K562 (cell line): Measurements from ENCODE around the gene NANS. TPM values are rescaled to one million over a fixed set of nuclear protein-coding genes. Genes with fewer than 3 reads are reported as not detected.

Experiments
- ATAC-seq: fragments of 200-7000 bp; cut with Tn5 transposase; 3 replicates; pipeline ENCODE4 v1.9.1; 2020; ENCODE audit warnings: moderate library complexity
- BruUV-seq: library from RNA; stranded (reverse); fragments of 400-500 nt; replicated peaks from 2 replicates; lab custom pipeline; 2021; lab: Mats Ljungman, UMichigan
- CTCF ChIA-PET: fragments of 300-600 bp; formaldehyde crosslinking; extraction: SDS; loops from one replicate; lab custom pipeline; 2021; ENCODE audit warnings: low intra/inter-chr PET ratio; lab: Yijun Ruan, JAX
- POLR2A ChIA-PET: fragments of 300-600, 350-650 bp; sonication (Branson Sonifier 250); formaldehyde crosslinking; extraction: SDS; loops from one replicate; lab custom pipeline; 2021; ENCODE audit warnings: antibody characterized with exemption, inconsistent platforms; lab: Yijun Ruan, JAX
- DNase-seq, 4 experiments: peaks; one replicate each; pipeline versions ENCODE4 v3.0.0 to v3.0.0-alpha.2; 2011 to 2018; ENCODE audit warnings: low spot score in 3 of 4, mixed read lengths in 3 of 4; ENCODE audit errors: extremely low read depth in 1 of 4
- FAIRE-seq: peaks from 2 replicates; lab custom pipeline; 2011; peaks lifted over from hg19 to GRCh38; lab: Jason Lieb, UNC
- H2AFZ ChIP-seq: 2 replicates; pipeline ENCODE4 v1.6.0; 2011; ENCODE audit warnings: low read depth, low read length, control low read depth, inconsistent platforms
- H3K27ac ChIP-seq: fragments of 200-600 bp; 3 replicates; pipeline ENCODE4 v1.8.0; 2011; ENCODE audit warnings: low read depth, mild to moderate bottlenecking, control low read depth, inconsistent platforms, low read length, moderate library complexity, mixed read lengths; ENCODE audit errors: extremely low read depth
- H3K27me3 ChIP-seq, 2 experiments: fragments of 300-600 bp in 1 of 2; 2 replicates in 1 of 2; 3 replicates in 1 of 2; pipeline versions ENCODE4 v1.6.0 to v1.8.0; 2011; ENCODE audit warnings: inconsistent platforms in 2 of 2, low read length in 2 of 2, mild to moderate bottlenecking in 1 of 2, mixed read lengths in 1 of 2, moderate library complexity in 1 of 2; ENCODE audit not compliant: control insufficient read depth in 2 of 2, insufficient read depth in 2 of 2
- H3K36me3 ChIP-seq: fragments of 300-600 bp; 3 replicates; pipeline ENCODE4 v1.8.0; 2011; ENCODE audit warnings: mild to moderate bottlenecking, low read length, inconsistent platforms; ENCODE audit not compliant: control insufficient read depth, insufficient read depth
- H3K4me1 ChIP-seq, 2 experiments: fragments of 200-600 bp in 1 of 2; replicated peaks in 1 of 2; 2 replicates in 1 of 2; 3 replicates in 1 of 2; pipeline versions ENCODE4 v1.5.1 to v1.8.0; 2011; ENCODE audit warnings: inconsistent platforms in 2 of 2, low read length in 2 of 2, mild to moderate bottlenecking in 1 of 2, mixed read lengths in 1 of 2, moderate library complexity in 1 of 2; ENCODE audit not compliant: control insufficient read depth in 2 of 2, insufficient read depth in 2 of 2
- H3K4me2 ChIP-seq: 2 replicates; pipeline ENCODE4 v1.6.1; 2011; ENCODE audit warnings: low read length, control low read depth, inconsistent platforms, mixed read lengths; ENCODE audit not compliant: insufficient read depth
- H3K4me3 ChIP-seq: fragments of 200-600 bp; sonication (generic), shearing (Covaris generic); 2 replicates; pipeline ENCODE4 v1.5.1; 2016; ENCODE audit warnings: control low read depth, inconsistent platforms
- H3K79me2 ChIP-seq: fragments of 200-600 bp; 3 replicates; pipeline ENCODE4 v1.8.0; 2011; ENCODE audit warnings: low read length, inconsistent platforms; ENCODE audit not compliant: control insufficient read depth, insufficient read depth
- H3K9ac ChIP-seq, 2 experiments: 2 replicates each; pipeline versions ENCODE4 v1.6.0 to v1.6.1; 2011; ENCODE audit warnings: low read depth in 2 of 2, low read length in 2 of 2, control low read depth in 1 of 2, inconsistent platforms in 1 of 2, mild to moderate bottlenecking in 1 of 2, mixed read lengths in 1 of 2; ENCODE audit not compliant: insufficient read depth in 1 of 2
- H3K9me1 ChIP-seq: one replicate; pipeline ENCODE4 v1.6.0; 2011; ENCODE audit warnings: inconsistent platforms, mild to moderate bottlenecking, low read length, moderate library complexity; ENCODE audit not compliant: control insufficient read depth, insufficient read depth
- H3K9me3 ChIP-seq: replicated peaks from 2 replicates; pipeline ENCODE4 v1.5.1; 2011; ENCODE audit warnings: low read depth, low read length, inconsistent platforms; ENCODE audit not compliant: control insufficient read depth, insufficient read depth
- H4K20me1 ChIP-seq: replicated peaks from 2 replicates; pipeline ENCODE4 v1.6.1; 2011; ENCODE audit warnings: low read length, inconsistent platforms, mixed read lengths; ENCODE audit not compliant: control insufficient read depth, insufficient read depth
- EP400 ChIP-seq: fragments of 450-650 bp; IDR thresholded peaks from 2 replicates; pipeline ENCODE4 v1.6.1; 2017; ENCODE audit warnings: antibody characterized with exemption, mild to moderate bottlenecking, moderate library complexity
- PURB ChIP-seq: sonication (generic); formaldehyde crosslinking; IDR thresholded peaks from 2 replicates; pipeline ENCODE4 v1.9.0; 2021; ENCODE audit warnings: low read depth, mild to moderate bottlenecking, missing genetic modification reagents
- SETDB1 ChIP-seq: IDR thresholded peaks from one replicate; pipeline ENCODE4 v1.6.1; 2012; ENCODE audit warnings: low read length, control low read depth, inconsistent platforms
- SIN3A ChIP-seq, 2 experiments: fragments of 150-350 bp in 1 of 2; IDR thresholded peaks; 2 replicates each; pipeline ENCODE4 v1.6.1; 2011 to 2016; ENCODE audit warnings: borderline replicate concordance in 2 of 2, low read depth in 2 of 2, low read length in 2 of 2, mild to moderate bottlenecking in 2 of 2, moderate library complexity in 2 of 2; ENCODE audit not compliant: control insufficient read depth in 1 of 2
- ZFP36 ChIP-seq: fragments of 150-350 bp; IDR thresholded peaks from 2 replicates; pipeline ENCODE4 v1.6.1; 2018; ENCODE audit warnings: low read length, low read depth; ENCODE audit not compliant: partially characterized antibody
- ZNF146 ChIP-seq: IDR thresholded peaks from one replicate; pipeline ENCODE4 v1.6.1; 2018; ENCODE audit warnings: missing compliant biosample characterization; ENCODE audit not compliant: unreplicated experiment
- ZNF41 ChIP-seq: fragments of 250-450 bp; sonication (Bioruptor Pico); conservative IDR thresholded peaks from 2 replicates; pipeline ENCODE4 v1.4.0; 2020; ENCODE audit warnings: mild to moderate bottlenecking
- WGBS: fragments of 100-300 bp; shearing (Covaris generic); methylation state at CpG from one replicate; pipeline ENCODE4 v1.1.6; 2016; ENCODE audit warnings: low coverage, mixed read lengths; ENCODE audit not compliant: insufficient coverage; ENCODE audit errors: missing lambda C conversion rate; 5-methylcytosine and 5-hydroxymethylcytosine counted together
- in situ Hi-C: fragments of 300-500 bp; cut with MboI; formaldehyde crosslinking; loops from 4 replicates; pipeline ENCODE4 v1.15.0; 2018; ENCODE audit warnings: inconsistent platforms, mixed read lengths
- intact Hi-C: fragments of 100-400 bp; cut with micrococcal nuclease; formaldehyde crosslinking; loops from 2 replicates; pipeline ENCODE4 v1.14.2; 2022
- polyA plus RNA-seq, 8 experiments: library from polyadenylated mRNA; depleted of rRNA in 4 of 8; stranded (reverse) in 5 of 8; unstranded in 3 of 8; fragments of >200 nt; fragmentation: Nextera tagmentation in 2 of 8; fragmentation: Illumina TruSeq in 1 of 8; extraction: Ambion mirVana in 2 of 8; extraction: Trizol in 1 of 8; gene quantifications; 2 replicates each; pipeline versions ENCODE4 v1.2.1 to v1.2.3, GENCODE V29; 2011 to 2014; ENCODE audit warnings: inconsistent platforms in 1 of 8, missing spikeins in 1 of 8
- total RNA-seq, 7 experiments: library from RNA; depleted of rRNA in 6 of 7; stranded (reverse); fragments of >200 nt in 6 of 7; fragmentation: Illumina TruSeq in 2 of 7; extraction: Trizol in 2 of 7; gene quantifications; 2 replicates each; pipeline versions ENCODE4 v1.2.1 to v1.2.3, GENCODE V29; 2011 to 2021; ENCODE audit warnings: low replicate concordance in 1 of 7

Gene NANS
- total and polyA plus RNA-seq, 9 of the 15 experiments (the other 6 are each of a cell fraction or from before 2014, with no cell fraction given): 37.1 to 181 (median 137) TPM

DNA sequence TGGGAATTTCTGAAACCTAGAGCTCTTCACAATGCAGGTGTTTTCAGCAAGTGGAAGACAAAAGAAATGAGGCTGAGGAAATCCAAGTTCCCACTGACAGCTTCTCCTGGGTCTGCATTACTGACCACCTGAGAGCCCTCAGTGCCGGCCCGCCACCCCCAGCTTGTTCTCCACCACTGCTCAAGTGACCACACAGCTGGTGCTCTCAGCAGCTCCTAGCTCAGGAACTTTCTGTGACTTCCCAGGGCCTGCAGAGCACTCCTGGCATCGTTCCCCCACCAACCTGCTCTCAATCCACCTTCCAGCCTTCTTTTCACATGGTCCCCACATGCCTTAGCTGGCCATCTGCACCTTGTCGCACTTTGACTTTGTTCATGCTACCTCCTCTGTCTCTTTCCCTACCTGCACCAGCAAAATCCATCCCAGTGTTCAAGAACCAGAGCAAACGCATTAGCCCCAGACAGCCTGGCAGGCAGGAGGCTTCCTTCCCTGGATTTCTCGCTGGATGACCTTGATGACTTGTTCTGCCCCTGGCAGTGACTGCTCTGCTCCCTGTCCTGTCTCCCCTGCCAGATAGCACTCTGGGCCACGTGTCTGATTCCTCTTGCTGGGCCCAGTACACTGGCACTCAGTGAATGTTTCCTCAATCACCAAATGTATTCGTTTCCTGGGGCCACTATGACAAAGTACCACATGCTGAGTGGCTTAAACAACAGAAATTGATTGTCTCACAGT is 35.1 kb upstream of the NANS start (continued):
- no peak for TF ChIP-seq ZNF146 (CRISPR knock-in tag)
- no peak for TF ChIP-seq SIN3A (IDR thresholded peaks at IDR 0.05; ENCODE audit: borderline replicate concordance in 2 of 2, control insufficient read depth in 1 of 2, low read depth in 2 of 2, low read length in 2 of 2)
- TF ChIP-seq SETDB1: no peak
- TF ChIP-seq ZNF41 (CRISPR knock-in tag): no peak
- no peak for TF ChIP-seq PURB
- no peak for TF ChIP-seq ZFP36

DNA sequence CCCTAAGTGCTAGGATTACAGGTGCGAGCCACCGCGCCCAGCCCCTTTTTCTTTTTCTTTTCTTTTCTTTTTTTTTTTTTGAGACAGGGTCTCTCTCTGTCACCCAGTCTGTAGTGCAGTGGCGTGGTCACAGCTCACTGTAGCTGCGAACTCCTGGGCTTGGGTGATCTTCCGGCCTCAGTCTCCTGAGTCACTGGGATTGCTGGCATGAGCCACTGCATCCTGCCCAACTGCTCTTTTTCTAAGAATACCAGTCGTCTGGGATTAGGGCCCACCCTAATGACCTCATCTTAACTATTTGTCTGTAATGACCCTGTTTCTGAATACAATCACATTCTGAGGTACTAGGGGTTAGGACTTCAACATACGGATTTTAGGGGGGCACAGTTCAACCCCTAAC is 34.1 kb upstream of the NANS start:
- WGBS: 71% methylated on average over 5 of the region's 8 CpGs
- no peak for FAIRE-seq
- H3K27me3 ChIP-seq: no peaks in the 10 kb centered on the region
- no peaks in the 10 kb centered on the region for H3K4me1 ChIP-seq
- intact Hi-C loops: no loop called here
- CTCF ChIA-PET: no interaction called here
- H4K20me1 ChIP-seq: 0 out of 2 replicates have a peak, but pooled peaks cover 4% of the 10 kb centered on the region
- no peak overlapping the region for H3K4me3 ChIP-seq
- BruUV-seq: no TSS peak
- no peak for TF ChIP-seq EP400
- TF ChIP-seq, all 486 proteins: peak for 0
- Histone ChIP-seq H2AFZ (no peak overlapping the region), H3K36me3 (peaks cover 36% of the 10 kb centered on the region), H3K4me2 (no peak overlapping the region), H3K79me2 (no peaks in the 10 kb centered on the region), H3K9ac (no peak overlapping the region), H3K27ac (no peak overlapping the region), H3K9me3 (no peaks in the 10 kb centered on the region), H3K9me1 (no peaks in the 10 kb centered on the region)
- POLR2A ChIA-PET: interaction anchor here (0.6 kb wide), 1 partner anchor 22 kb away, joined by 3 read pairs; no protein-coding TSS in a partner anchor
- in situ Hi-C loops: no loop called here
- DNase-seq: no peak
- ATAC-seq: no peak
